DND-41 (cell line): ENCODE measurements around the gene DCBLD2.

ENCODE experiments used
- ATAC-seq: fragments of 200-7000 bp; cut with Tn5 transposase; 3 replicates; pipeline ENCODE4 v1.9.1; 2021; ENCODE audit warnings: low read depth; ENCODE audit not compliant: insufficient read depth
- DNase-seq: peaks from one replicate; pipeline ENCODE4 v3.0.0-alpha.2; 2020
- H2AFZ ChIP-seq: 2 replicates; pipeline ENCODE4 v1.6.0; 2012; ENCODE audit warnings: low read depth, low read length
- H3K27ac ChIP-seq: 2 replicates; pipeline ENCODE4 v1.5.1; 2012; ENCODE audit warnings: low read length, inconsistent platforms
- H3K27me3 ChIP-seq: fragments of 200-600 bp; sonication (generic); 2 replicates; pipeline ENCODE4 v1.6.0; 2012; ENCODE audit warnings: low read length, mild to moderate bottlenecking, inconsistent platforms; ENCODE audit not compliant: insufficient read depth, poor library complexity
- H3K36me3 ChIP-seq: 2 replicates; pipeline ENCODE4 v1.5.1; 2012; ENCODE audit warnings: low read length, inconsistent platforms; ENCODE audit not compliant: insufficient read depth
- H3K4me1 ChIP-seq: 2 replicates; pipeline ENCODE4 v1.5.1; 2012; ENCODE audit warnings: mild to moderate bottlenecking, low read length; ENCODE audit not compliant: insufficient read depth
- H3K4me2 ChIP-seq: 2 replicates; pipeline ENCODE4 v1.6.0; 2012; ENCODE audit warnings: mild to moderate bottlenecking, moderate library complexity, low read length, inconsistent platforms; ENCODE audit not compliant: insufficient read depth
- H3K4me3 ChIP-seq, 2 experiments: fragments of 200-600 bp in 1 of 2; shearing (Covaris generic) in 1 of 2; 2 replicates each; pipeline ENCODE4 v1.5.1; 2012 to 2016; ENCODE audit warnings: inconsistent platforms in 2 of 2, low read length in 2 of 2, mild to moderate bottlenecking in 2 of 2, low read depth in 1 of 2, moderate library complexity in 1 of 2
- H3K79me2 ChIP-seq: 2 replicates; pipeline ENCODE4 v1.6.0; 2012; ENCODE audit warnings: low read length, inconsistent platforms; ENCODE audit not compliant: insufficient read depth
- H3K9ac ChIP-seq: 2 replicates; pipeline ENCODE4 v1.6.0; 2012; ENCODE audit warnings: low read depth, mild to moderate bottlenecking, inconsistent platforms, low read length, moderate library complexity
- H3K9me3 ChIP-seq: 2 replicates; pipeline ENCODE4 v1.5.1; 2012; ENCODE audit warnings: low read length, moderate library complexity, mild to moderate bottlenecking, inconsistent platforms; ENCODE audit not compliant: insufficient read depth, severe bottlenecking
- H4K20me1 ChIP-seq: 2 replicates; pipeline ENCODE4 v1.6.0; 2012; ENCODE audit warnings: low read length; ENCODE audit not compliant: insufficient read depth
- CTCF ChIP-seq: IDR thresholded peaks from 2 replicates; pipeline ENCODE4 v1.5.1; 2012; ENCODE audit warnings: borderline replicate concordance, low read length, moderate library complexity, mild to moderate bottlenecking; ENCODE audit not compliant: poor library complexity, severe bottlenecking; ENCODE audit errors: extremely low read depth
- EZH2 ChIP-seq: IDR thresholded peaks from 3 replicates; pipeline ENCODE4 v1.6.1; 2012; ENCODE audit warnings: borderline replicate concordance, low read depth, mild to moderate bottlenecking, moderate library complexity, low read length, inconsistent platforms; ENCODE audit not compliant: severe bottlenecking

The DCBLD2 gene

GRCh38 chr3:98856724-98857123, 44.8 kb downstream of the DCBLD2 start:
- H3K4me2 ChIP-seq: no peak overlapping the region
- no peaks in the 10 kb centered on the region for H3K4me1 ChIP-seq
- H3K27ac ChIP-seq: no peak overlapping the region
- TF ChIP-seq CTCF (no peak), EZH2 (no peak)
- H3K36me3 ChIP-seq: peaks cover 2% of the 10 kb centered on the region
- ATAC-seq: no peak
- H4K20me1 ChIP-seq: no peaks in the 10 kb centered on the region
- H3K4me3 ChIP-seq: no peak overlapping the region
- H2AFZ ChIP-seq: no peak overlapping the region
- peaks cover 3% of the 10 kb centered on the region for H3K9me3 ChIP-seq
- no peaks in the 10 kb centered on the region; the same call in 1 of the 2 replicates for H3K79me2 ChIP-seq
- H3K9ac ChIP-seq: no peak overlapping the region
- no peaks in the 10 kb centered on the region for H3K27me3 ChIP-seq
- no peak for DNase-seq

- ATAC-seq (no peak), DNase-seq (no peak)
- Histone ChIP-seq H3K4me2 (no peak overlapping the region), H3K4me1 (no peaks in the 10 kb centered on the region), H2AFZ (no peak overlapping the region), H3K9me3 (peaks cover 3% of the 10 kb centered on the region), H3K36me3 (peaks cover 2% of the 10 kb centered on the region), H4K20me1 (no peaks in the 10 kb centered on the region), H3K9ac (no peak overlapping the region), H3K27me3 (no peaks in the 10 kb centered on the region), H3K4me3 (no peak overlapping the region), H3K79me2 (no peaks in the 10 kb centered on the region; the same call in 1 of the 2 replicates), H3K27ac (no peak overlapping the region)
- no peak for TF ChIP-seq EZH2
- no peak for TF ChIP-seq CTCF
Observed at GRCh38 chr3:98855806-98856400, 45.6 kb downstream of the DCBLD2 start.

- Histone ChIP-seq H3K4me1 (no peaks in the 10 kb centered on the region), H3K36me3 (peaks cover 11% of the 10 kb centered on the region), H3K79me2 (0 out of 2 replicates have a peak, but pooled peaks cover 3% of the 10 kb centered on the region), H3K27me3 (no peaks in the 10 kb centered on the region), H3K27ac (no peak overlapping the region), H3K9me3 (no peaks in the 10 kb centered on the region), H2AFZ (no peak overlapping the region), H3K9ac (no peak overlapping the region), H3K4me2 (no peak overlapping the region), H3K4me3 (no peak overlapping the region), H4K20me1 (no peaks in the 10 kb centered on the region)
- no peak for ATAC-seq
- no peak for DNase-seq
- TF ChIP-seq EZH2 (no peak), CTCF (no peak)
Observed at GRCh38 chr3:98848108-98848507, 53.4 kb downstream of the DCBLD2 start.
